Endothelial cell of umbilical vein (primary cell): ENCODE data around the gene SEMA7A. TPM values are rescaled to one million over a fixed set of nuclear protein-coding genes. Genes with fewer than 3 reads are reported as not detected.

Experiments used
- BruUV-seq: library from RNA; stranded (reverse); fragments of 400-500 nt; replicated peaks from 2 replicates; lab custom pipeline; 2021; lab: Mats Ljungman, UMichigan
- CTCF ChIA-PET: fragments of 300-600, 350-600 bp; sonication (Branson Sonifier 250); formaldehyde crosslinking; loops from one replicate; lab custom pipeline; 2021; ENCODE audit warnings: antibody characterized with exemption, inconsistent platforms; lab: Charles Lee
- POLR2A ChIA-PET: fragments of 300-600, 350-600 bp; sonication (Branson Sonifier 250); formaldehyde crosslinking; loops from one replicate; lab custom pipeline; 2021; ENCODE audit warnings: antibody characterized with exemption, inconsistent platforms; lab: Charles Lee
- DNase-seq: peaks from one replicate; pipeline ENCODE4 v3.0.0-alpha.2; 2011; ENCODE audit warnings: low read depth, low spot score
- FAIRE-seq: peaks from 2 replicates; lab custom pipeline; 2011; peaks lifted over from hg19 to GRCh38; lab: Jason Lieb, UNC
- H2AFZ ChIP-seq: 2 replicates; pipeline ENCODE4 v1.6.0; 2012; ENCODE audit warnings: low read depth, low read length, control low read depth, inconsistent platforms
- H3K27ac ChIP-seq: 2 replicates; pipeline ENCODE4 v1.5.1; 2011; ENCODE audit warnings: low read depth, mild to moderate bottlenecking, control low read depth, low read length, moderate library complexity; ENCODE audit not compliant: insufficient read depth
- H3K27me3 ChIP-seq, 2 experiments: 2 replicates each; pipeline versions ENCODE4 v1.6.0 to v1.6.1; 2011; ENCODE audit warnings: low read length in 2 of 2, mixed read lengths in 1 of 2; ENCODE audit not compliant: control insufficient read depth in 2 of 2, insufficient read depth in 2 of 2
- H3K36me3 ChIP-seq, 2 experiments: 2 replicates in 1 of 2; 3 replicates in 1 of 2; pipeline ENCODE4 v1.5.1; 2011; ENCODE audit warnings: low read length in 2 of 2, mild to moderate bottlenecking in 1 of 2, moderate library complexity in 1 of 2; ENCODE audit not compliant: control insufficient read depth in 2 of 2, insufficient read depth in 2 of 2; ENCODE audit errors: extremely low read depth in 1 of 2
- H3K4me1 ChIP-seq: 3 replicates; pipeline ENCODE4 v1.5.1; 2011; ENCODE audit warnings: mild to moderate bottlenecking, low read length; ENCODE audit not compliant: control insufficient read depth, insufficient read depth; ENCODE audit errors: extremely low read depth
- H3K4me2 ChIP-seq: 2 replicates; pipeline ENCODE4 v1.6.1; 2011; ENCODE audit warnings: low read length, control low read depth, mixed read lengths; ENCODE audit not compliant: insufficient read depth
- H3K4me3 ChIP-seq, 3 experiments: fragments of 200-600 bp in 1 of 3; sonication (generic), shearing (Covaris generic) in 1 of 3; replicated peaks in 1 of 3; 2 replicates each; pipeline ENCODE4 v1.5.1; 2011 to 2016; ENCODE audit warnings: control low read depth in 3 of 3, low read length in 3 of 3, mild to moderate bottlenecking in 2 of 3, inconsistent platforms in 1 of 3, low read depth in 1 of 3, moderate library complexity in 1 of 3; ENCODE audit not compliant: insufficient read depth in 1 of 3
- H3K79me2 ChIP-seq: 2 replicates; pipeline ENCODE4 v1.6.0; 2012; ENCODE audit warnings: low read length, inconsistent platforms; ENCODE audit not compliant: control insufficient read depth, insufficient read depth
- H3K9ac ChIP-seq: replicated peaks from 2 replicates; pipeline ENCODE3; 2011; ENCODE audit warnings: low read length, control low read depth; ENCODE audit not compliant: insufficient read depth; ENCODE audit errors: extremely low read depth
- H3K9me1 ChIP-seq: replicated peaks from 3 replicates; pipeline ENCODE4 v1.6.0; 2011; ENCODE audit warnings: mild to moderate bottlenecking, low read length; ENCODE audit not compliant: control insufficient read depth, insufficient read depth; ENCODE audit errors: extremely low read depth
- H3K9me3 ChIP-seq: replicated peaks from 2 replicates; pipeline ENCODE4 v1.5.1; 2012; ENCODE audit warnings: low read length, inconsistent platforms; ENCODE audit not compliant: control insufficient read depth, insufficient read depth
- H4K20me1 ChIP-seq: replicated peaks from 2 replicates; pipeline ENCODE3; 2011; ENCODE audit warnings: mild to moderate bottlenecking, low read length; ENCODE audit not compliant: control insufficient read depth, insufficient read depth; ENCODE audit errors: extremely low read depth
- CTCF ChIP-seq, 2 donors: IDR thresholded peaks; 1 replicate in 1 of 2; 2 replicates in 1 of 2; pipeline ENCODE4 v1.5.1; 2011; ENCODE audit warnings: low read length in 2 of 2, mild to moderate bottlenecking in 2 of 2, moderate library complexity in 2 of 2, control low read depth in 1 of 2, inconsistent platforms in 1 of 2, low read depth in 1 of 2; ENCODE audit not compliant: insufficient read depth in 1 of 2; ENCODE audit errors: extremely low read depth in 1 of 2
- EZH2 ChIP-seq: IDR thresholded peaks from 2 replicates; pipeline ENCODE4 v1.6.1; 2012; ENCODE audit warnings: borderline replicate concordance, low read depth, mild to moderate bottlenecking, moderate library complexity, low read length, inconsistent platforms; ENCODE audit not compliant: severe bottlenecking
- FOS ChIP-seq: IDR thresholded peaks from 2 replicates; pipeline ENCODE4 v1.6.1; 2011; ENCODE audit warnings: mild to moderate bottlenecking, low read length, moderate library complexity, borderline replicate concordance; ENCODE audit not compliant: insufficient read depth
- GATA2 ChIP-seq: IDR thresholded peaks from 2 replicates; pipeline ENCODE4 v1.7.0; 2011; ENCODE audit warnings: low read depth, mild to moderate bottlenecking, moderate library complexity, mixed read lengths, low read length; ENCODE audit not compliant: insufficient read length, insufficient read depth
- JUN ChIP-seq: IDR thresholded peaks from 2 replicates; pipeline ENCODE4 v1.6.1; 2011; ENCODE audit warnings: borderline replicate concordance, low read depth; ENCODE audit not compliant: insufficient read length, insufficient read depth
- MAX ChIP-seq: IDR thresholded peaks from 2 replicates; pipeline ENCODE4 v1.6.1; 2011; ENCODE audit not compliant: insufficient read depth, insufficient read length
- MYC ChIP-seq: IDR thresholded peaks from one replicate; pipeline ENCODE4 v1.6.1; 2011; ENCODE audit warnings: mild to moderate bottlenecking, low read depth, low read length
- POLR2A ChIP-seq: IDR thresholded peaks from 2 replicates; pipeline ENCODE4 v1.6.1; 2012; ENCODE audit warnings: low read depth, mild to moderate bottlenecking, control low read depth, low read length
- POLR2AphosphoS5 ChIP-seq: IDR thresholded peaks from 2 replicates; pipeline ENCODE4 v1.6.1; 2012; ENCODE audit warnings: low read depth, mild to moderate bottlenecking, control low read depth, low read length, moderate library complexity; ENCODE audit not compliant: insufficient read depth
- dilution Hi-C: fragments of 300-500 bp; cut with MboI; formaldehyde crosslinking; loops from one replicate; pipeline ENCODE4 v1.15.0; 2019; ENCODE audit warnings: low sequenced_read_pairs; ENCODE audit not compliant: extremely low pct_ligation_motif_present
- intact Hi-C: fragments of 100-400 bp; cut with micrococcal nuclease; formaldehyde crosslinking; loops from one replicate; pipeline ENCODE4 v1.10.0; 2022
- polyA plus RNA-seq, 4 experiments: library from polyadenylated mRNA; depleted of rRNA in 3 of 4; stranded (reverse) in 3 of 4; unstranded in 1 of 4; fragments of >200 nt; gene quantifications; 2 replicates each; pipeline versions ENCODE4 v1.2.1 to v1.2.3, GENCODE V29; 2011 to 2012; ENCODE audit warnings: missing spikeins in 1 of 4
- total RNA-seq: library from RNA; stranded (reverse); gene quantifications from 2 replicates; pipeline ENCODE4 v1.2.3, GENCODE V29; 2021

SEMA7A gene
- total and polyA plus RNA-seq, 2 donors (not counting 3 experiments of a cell fraction or from before 2014, with no cell fraction given): 1.7 to 2.0 TPM

- dilution Hi-C loops (no loop called here), intact Hi-C loops (no loop called here)
- FAIRE-seq (peak; percentile 47), DNase-seq (peak; percentile 61)
- H3K79me2 ChIP-seq: no peaks in the 10 kb centered on the region
- no peaks in the 10 kb centered on the region for H3K9me3 ChIP-seq
- no peaks in the 10 kb centered on the region for H4K20me1 ChIP-seq
- TF ChIP-seq MAX: no peak
- TF ChIP-seq POLR2AphosphoS5: no peak
- no peak for TF ChIP-seq GATA2
- TF ChIP-seq EZH2: no peak
- no peak for TF ChIP-seq POLR2A
- no peak for TF ChIP-seq MYC
- TF ChIP-seq JUN: no peak
- no peak for TF ChIP-seq CTCF (IDR thresholded peaks at IDR 0.05; ENCODE audit: extremely low read depth in 1 of 2, insufficient read depth in 1 of 2, low read depth in 1 of 2, low read length in 2 of 2)
- no peak for TF ChIP-seq FOS
- no TSS peak for BruUV-seq
- no peak overlapping the region for H3K9ac ChIP-seq
- H3K4me1 ChIP-seq: peaks cover 2% of the 10 kb centered on the region
- H3K27me3 ChIP-seq: no peaks in the 10 kb centered on the region
- POLR2A ChIA-PET: no interaction called here
- no peaks in the 10 kb centered on the region for H3K9me1 ChIP-seq
- CTCF ChIA-PET: interaction anchor here (1.4 to 2.6 kb wide), 3 partner anchors 14 to 72 kb away, joined by 4 to 19 read pairs (median 8); no protein-coding TSS in a partner anchor
- no peak overlapping the region for H3K27ac ChIP-seq
- H2AFZ ChIP-seq: no peak overlapping the region
- peaks cover 0 to 15% of the 10 kb centered on the region in 2 experiments for H3K36me3 ChIP-seq
- H3K4me3 ChIP-seq: no peak overlapping the region
- H3K4me2 ChIP-seq: no peak overlapping the region
Observed at GRCh38 chr15:74453925-74454763, 20.4 kb upstream of the SEMA7A start.
